ENCODE measurements around the gene PSMA8.
"Not testable (repeated sequence)": the region's sequence is repeated elsewhere in the genome, so short reads cannot be mapped to it uniquely, and the experiment has no call there.

Gene PSMA8

GRCh38 chr18:26133652-26134051, at the start of gene PSMA8:
Gene PSMA8, plus strand, starts transcription at chr18:26133869. Its CDS starts 97 bp downstream, at chr18:26133966.
- DNase-seq, result no peak

- DNase-seq, result no peak
Observed at GRCh38 chr18:26085056-26085455, 48.6 kb upstream of the PSMA8 start.

DNA sequence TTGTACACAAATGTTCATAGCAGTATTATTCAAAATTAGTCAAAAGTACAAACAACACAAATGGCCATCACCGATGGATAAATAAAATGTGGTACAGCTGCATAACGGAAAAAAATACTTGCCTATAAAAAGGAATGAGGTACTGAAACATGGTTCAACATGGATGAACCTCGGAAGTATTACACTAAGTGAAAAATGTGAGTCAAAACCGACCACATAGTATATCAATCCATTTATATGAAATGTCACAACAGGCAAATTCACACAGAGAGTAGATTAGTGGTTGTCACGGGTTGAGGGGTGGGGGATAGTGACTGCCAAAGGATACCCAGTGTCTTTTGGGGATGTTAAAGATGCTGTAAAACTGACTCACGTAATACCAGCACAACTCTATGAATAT, 46.7 kb upstream of the PSMA8 start:
- DNase-seq, result no peak

DNA sequence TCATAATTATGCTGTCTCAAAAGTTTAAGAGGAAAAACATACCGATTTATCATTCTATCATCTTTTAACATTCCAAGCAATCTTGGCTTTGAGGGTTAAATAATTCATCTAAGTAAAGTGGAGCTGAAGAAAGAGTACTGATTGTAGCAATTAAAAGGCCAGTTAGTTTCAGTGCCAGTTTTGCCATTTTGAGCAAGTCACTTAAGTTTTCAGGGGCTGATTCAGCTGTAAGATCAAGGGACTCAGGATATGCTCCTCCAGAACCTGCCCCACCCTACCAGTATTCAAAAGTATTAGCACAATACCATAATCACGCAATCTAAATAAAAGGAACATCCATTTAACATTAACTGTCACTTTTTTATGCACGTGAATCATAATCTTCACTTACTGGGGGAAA, 45.2 kb upstream of the PSMA8 start:
- DNase-seq, result no peak

DNA sequence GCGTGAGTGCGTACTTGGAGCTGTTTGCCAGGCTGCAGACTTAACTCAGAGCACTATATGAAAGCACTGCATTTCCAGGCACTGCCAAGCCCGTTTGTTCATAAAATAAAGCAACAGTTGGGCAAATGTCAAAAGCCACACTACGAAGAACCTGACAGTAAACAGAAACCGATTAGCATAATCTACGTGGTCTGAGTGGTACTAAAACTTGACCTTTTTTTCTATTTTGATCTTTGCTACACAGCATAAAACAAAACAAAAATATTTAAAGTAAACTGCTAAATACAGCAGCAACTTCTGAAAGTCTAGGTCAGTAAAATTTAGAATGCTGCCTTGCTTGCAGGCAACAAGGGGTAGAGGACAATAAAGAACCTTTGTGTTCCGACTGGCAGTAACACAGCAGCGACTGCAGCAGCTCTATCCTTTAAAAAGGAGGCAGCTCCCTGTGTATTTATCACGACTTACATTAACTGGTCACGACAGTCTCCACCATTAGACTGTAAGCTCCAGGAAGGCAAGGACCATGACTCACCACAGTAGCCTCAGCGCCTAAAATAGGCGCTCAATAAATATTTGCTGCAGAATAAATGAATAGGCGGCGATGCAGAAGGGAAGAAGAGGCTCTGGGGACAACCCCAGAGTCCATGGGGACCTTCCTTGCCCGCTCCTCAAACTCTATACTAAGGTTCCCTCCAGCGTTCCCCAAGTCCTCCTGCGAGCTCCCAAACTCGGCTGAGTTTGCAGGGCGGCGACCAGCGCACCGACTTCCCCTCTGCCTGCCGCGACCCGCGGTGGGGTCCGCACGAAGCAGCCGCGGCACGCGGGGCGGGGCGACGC, 44.2 kb upstream of the PSMA8 start:
- no peak for DNase-seq

DNA sequence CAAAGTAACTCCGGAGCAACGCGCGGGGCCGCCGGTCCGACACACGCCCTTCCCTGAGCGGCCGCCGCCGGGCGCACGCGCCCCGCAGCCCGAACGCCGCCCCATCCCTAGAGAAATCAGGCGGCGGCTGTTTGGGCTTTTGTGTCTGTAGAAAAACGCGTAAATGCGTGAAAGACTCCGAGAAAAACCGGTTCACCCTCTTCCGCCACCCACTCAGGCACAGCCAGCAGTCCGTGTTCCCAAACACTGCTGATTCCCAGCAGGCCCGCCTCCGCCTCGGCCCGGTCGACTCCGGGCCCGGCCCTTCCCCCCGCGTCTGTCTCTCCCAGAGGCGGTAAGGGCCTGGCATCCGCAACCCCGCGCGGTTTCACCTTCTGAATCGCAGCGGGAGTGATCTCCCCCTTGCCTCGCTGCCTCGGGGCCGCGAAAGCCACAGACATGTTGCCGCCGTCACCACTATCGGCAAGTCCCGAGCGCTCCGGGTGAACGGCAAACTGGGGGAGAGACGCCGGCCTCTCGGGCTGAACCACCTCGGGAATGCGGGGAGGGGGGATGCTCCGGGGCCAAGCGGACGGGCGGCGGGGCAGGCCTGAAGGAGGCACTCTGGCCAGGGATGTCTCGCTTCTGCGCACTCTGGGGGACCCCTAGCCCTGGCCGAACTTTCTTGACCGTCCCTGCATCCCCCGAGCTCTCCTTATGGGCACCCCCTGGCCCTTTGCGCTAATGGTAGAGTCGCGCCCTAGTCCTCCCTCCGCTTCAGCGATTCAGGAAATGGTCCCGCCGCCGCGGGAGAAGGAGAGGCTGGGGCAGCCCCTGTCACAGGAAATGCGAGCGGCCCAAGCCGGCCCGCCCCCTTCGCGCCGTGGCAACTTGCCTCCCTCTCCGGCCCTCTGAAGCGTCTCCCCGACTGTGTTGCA, 43.3 kb upstream of the PSMA8 start, which contains the start of gene SS18:
SS18 (minus strand) TSS at position 484 of the 917 bp plus-strand sequence; CDS start at position 440, 44 bp downstream.
- peak; percentile 91 for DNase-seq

GRCh38 chr18:26091047-26091630, 42.5 kb upstream of the PSMA8 start:
- DNase-seq, result peak; percentile 73

DNA sequence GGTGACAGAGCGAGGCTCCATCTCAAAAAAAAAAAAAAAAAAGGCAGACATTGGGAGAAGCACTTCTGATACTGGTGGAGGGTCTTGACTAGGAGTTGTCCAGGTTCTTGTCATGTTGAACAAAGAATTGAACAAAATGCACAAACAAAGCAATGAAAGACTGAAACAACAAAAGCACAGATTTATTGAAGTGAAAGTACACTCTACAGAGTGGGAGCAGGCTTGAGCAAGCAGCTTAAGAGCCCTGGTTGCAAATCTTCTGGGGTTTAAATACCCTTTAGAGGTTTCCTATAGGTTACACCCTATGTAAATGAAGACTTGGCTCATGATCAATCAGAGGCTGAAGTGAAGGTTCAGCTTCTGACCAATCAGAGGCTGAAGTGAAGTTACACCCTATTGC, 36.8 kb upstream of the PSMA8 start:
- no peak for DNase-seq

DNA sequence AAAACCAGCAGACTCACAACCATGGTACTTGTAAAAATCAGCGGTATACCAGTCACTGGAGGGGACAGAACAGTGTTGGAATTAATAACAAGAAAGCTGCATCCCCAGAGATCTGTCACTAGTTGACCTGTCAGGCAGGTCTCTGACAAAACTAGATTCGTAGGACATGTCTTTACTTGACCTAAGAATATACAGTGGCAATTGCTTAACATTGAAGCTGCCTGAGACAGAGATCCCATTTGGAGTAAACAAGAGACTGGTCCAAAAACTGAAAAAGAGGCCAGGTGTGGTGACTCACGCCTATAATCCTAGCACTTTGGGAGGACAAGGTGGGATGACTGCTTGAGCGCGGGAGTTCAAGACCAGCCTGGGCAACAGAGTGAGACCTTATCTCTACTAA, 36.1 kb upstream of the PSMA8 start:
- no peak for DNase-seq

DNA sequence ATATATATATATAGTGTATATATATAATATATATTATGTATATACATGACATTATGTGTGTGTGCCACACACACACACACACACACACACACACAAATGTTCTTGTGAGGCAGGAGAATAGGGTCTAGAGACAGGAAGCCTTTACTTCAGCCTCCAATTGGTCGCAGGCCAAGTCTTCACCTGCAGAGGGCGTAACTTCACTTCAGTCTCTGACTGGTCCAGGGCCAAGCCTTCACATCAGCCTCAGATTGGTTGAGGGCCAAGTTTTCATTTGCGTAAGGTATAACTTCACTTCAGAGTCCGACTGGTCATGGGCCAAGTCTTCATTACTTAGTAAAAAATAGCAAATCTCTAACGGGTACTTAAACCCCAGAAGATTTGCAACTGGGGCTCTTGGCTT, 30.1 kb upstream of the PSMA8 start:
- no peak for DNase-seq

GRCh38 chr18:26104035-26104434, 29.6 kb upstream of the PSMA8 start:
- DNase-seq, result no peak

DNA sequence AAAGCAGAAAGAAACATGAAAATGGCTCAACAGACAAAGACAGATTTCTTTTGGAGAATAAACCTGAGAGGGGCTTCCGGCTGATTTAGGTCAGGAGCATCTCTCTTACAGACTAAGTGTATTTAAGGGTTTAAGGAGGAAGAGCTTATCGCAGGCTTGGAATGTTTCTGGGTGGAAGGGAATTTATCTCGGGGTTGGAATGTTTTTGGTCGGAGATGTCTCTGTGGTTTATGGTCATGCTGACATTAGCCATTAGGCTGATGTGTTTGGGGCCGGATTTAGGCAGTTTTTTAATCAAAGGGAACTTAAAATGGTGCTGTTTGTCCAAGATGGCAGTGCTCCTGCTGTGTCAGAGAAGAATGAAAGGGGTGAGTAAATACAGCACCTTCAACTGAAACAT, 14.4 kb upstream of the PSMA8 start:
- no peak for DNase-seq

DNA sequence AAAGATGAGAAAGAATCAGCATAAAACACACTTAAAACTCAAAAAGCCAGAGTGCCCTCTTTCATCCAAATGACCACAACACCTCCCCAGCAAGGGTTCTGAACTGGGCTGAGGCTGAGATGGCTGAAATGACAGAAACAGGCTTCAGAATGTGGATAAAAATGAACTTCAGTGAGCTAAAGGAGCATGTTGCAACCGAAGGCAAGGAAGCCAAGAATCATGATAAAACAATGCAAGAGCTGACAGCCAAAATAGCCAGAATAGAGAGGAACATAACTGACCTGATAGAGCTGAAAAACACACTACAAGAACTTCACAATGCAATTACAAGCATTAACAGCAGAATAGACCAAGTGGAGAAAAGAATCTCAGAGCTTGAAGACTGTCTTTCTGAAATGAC, 12.2 kb upstream of the PSMA8 start:
- no peak for DNase-seq

- not testable (repeated sequence) for DNase-seq
Observed at GRCh38 chr18:26121994-26122393, 11.7 kb upstream of the PSMA8 start.

DNA sequence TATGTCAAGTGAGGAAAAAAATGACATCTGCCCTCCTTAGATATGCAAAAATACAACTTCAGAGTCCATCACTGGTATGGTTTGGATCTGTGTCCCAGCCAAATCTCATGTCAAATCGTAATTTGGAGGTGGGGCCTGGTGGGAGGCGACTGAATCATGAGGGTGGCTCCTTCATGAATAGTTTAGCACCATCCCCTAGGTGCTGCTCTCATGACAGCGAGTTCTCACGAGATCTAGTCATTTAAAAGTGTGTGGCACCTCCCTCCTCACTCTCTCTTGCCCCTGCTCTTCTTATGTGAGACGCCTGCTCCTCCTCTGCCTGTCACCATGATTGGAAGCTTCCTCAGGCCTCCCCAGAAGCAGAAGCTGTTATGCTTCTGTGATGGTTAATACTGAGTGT, 5.9 kb upstream of the PSMA8 start:
- no peak for DNase-seq

DNA sequence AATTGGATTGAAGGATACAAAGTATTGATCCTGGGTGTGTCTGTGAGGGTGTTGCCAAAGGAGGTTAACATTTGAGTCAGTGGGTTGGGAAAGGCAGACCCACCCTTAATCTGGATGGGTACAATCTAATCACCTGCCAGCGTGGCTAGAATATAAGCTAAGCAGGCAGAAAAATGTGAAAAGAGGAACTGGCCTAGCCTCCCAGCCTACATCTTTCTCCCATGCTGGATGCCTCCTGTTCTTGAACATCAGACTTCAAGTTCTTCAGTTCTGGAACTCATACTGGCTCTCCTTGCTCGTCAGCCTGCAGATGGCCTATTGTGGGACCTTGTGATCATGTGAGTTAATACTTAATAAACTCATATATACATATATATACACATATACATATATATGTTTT, 5.5 kb upstream of the PSMA8 start:
- DNase-seq, result not testable (repeated sequence)

GRCh38 chr18:26134107-26134506, 438 bp downstream of the PSMA8 start:
- DNase-seq, result no peak

DNA sequence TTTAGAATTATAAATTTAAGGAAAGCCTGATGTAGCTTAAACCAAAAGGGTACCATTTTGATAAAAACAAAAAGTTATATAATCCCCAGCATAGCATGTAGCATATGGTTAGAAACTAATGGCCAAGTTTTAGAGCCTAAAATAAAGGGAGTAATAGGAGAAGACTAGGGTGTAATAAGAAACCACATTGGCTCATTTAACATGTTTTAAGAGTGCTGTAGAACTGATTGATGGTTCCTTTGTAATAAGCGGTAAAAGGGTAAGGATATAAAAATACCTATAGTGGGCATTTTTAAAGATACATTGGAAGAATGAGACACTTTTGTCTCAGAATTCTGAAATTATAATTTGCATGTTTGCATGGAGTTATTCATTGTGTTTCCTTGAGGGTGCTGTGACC, 1.9 kb downstream of the PSMA8 start:
- DNase-seq, result no peak

GRCh38 chr18:26157326-26157725, 23.7 kb downstream of the PSMA8 start:
- no peak for DNase-seq

GRCh38 chr18:26159353-26159752, 25.7 kb downstream of the PSMA8 start:
- no peak for DNase-seq

DNA sequence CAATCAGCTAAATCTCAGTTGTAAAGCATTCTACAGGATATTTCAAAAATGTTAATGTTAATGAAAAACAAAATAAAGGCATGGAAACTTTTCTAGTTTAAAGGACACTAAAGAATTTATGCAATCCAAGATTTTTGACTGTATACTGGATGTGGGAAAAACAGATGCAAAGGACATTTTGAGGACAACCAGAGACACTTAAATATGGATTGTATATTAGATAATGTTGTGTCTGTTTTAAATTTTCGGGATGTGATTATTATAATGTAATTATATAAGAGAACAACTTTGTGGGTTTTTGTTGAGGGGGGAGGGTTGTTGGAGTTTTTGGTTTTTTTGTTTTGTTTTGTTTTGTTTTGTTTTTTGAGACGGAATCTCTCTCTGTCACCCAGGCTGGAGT, 30.9 kb downstream of the PSMA8 start:
- no peak for DNase-seq

DNA sequence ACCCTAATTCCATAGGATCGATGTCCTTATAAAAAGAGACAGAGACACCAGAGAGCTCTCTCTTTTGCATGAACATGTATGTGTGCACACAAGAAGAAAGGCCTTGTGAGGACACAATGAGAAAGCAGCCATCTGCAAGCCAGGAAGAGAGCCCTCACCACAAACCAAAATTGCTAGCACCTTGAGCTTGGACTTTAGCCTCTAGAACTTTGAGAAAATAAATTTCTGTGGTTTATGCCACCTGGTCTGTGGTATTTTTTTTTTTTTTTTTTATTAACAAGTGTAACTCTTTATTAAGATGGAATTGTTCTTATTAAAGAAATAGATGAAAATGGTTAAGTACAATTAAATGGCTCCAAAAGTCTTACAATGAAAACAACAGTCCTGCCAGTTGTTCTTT, 33.9 kb downstream of the PSMA8 start:
- DNase-seq, result not testable (repeated sequence)

GRCh38 chr18:26175481-26175880, 41.8 kb downstream of the PSMA8 start:
- DNase-seq, result no peak
